Esophagus muscularis mucosa (tissue), 4 donors: ENCODE measurements around the gene DCST2. TPM values are rescaled to one million over a fixed set of nuclear protein-coding genes. Genes with fewer than 3 reads are reported as not detected.

Experiments used
- DNase-seq: peaks from one replicate; pipeline ENCODE4 v3.0.0-alpha.2; 2017; ENCODE audit errors: extremely low spot score
- H3K27ac ChIP-seq, 4 donors: fragments of 200-600 bp; sonication (generic); replicated peaks in 1 of 4; 1 replicate in 3 of 4; 2 replicates in 1 of 4; pipeline ENCODE4 v1.5.1; 2016 to 2019; ENCODE audit warnings: mild to moderate bottlenecking in 1 of 4
- H3K27me3 ChIP-seq, 4 donors: fragments of 200-600 bp; sonication (generic); one replicate each; pipeline versions ENCODE4 v1.5.1 to v1.6.0; 2016 to 2019
- H3K36me3 ChIP-seq, 4 donors: fragments of 200-600 bp; sonication (generic); one replicate each; pipeline ENCODE4 v1.5.1; 2016 to 2019
- H3K4me1 ChIP-seq, 4 donors: fragments of 200-600 bp; sonication (generic); one replicate each; pipeline ENCODE4 v1.5.1; 2016 to 2019
- H3K4me3 ChIP-seq, 4 donors: fragments of 200-600 bp; sonication (generic); 1 replicate in 2 of 4; 2 replicates in 2 of 4; pipeline ENCODE4 v1.5.1; 2016 to 2019; ENCODE audit warnings: mild to moderate bottlenecking in 4 of 4, moderate library complexity in 1 of 4
- H3K9me3 ChIP-seq, 4 donors: fragments of 200-600 bp; sonication (generic); 1 replicate in 3 of 4; 2 replicates in 1 of 4; pipeline ENCODE4 v1.5.1; 2016 to 2019
- EP300 ChIP-seq: sonication (generic); formaldehyde crosslinking; IDR thresholded peaks from one replicate; pipeline ENCODE4 v1.6.1; 2017; ENCODE audit warnings: antibody characterized with exemption
- POLR2A ChIP-seq: fragments of 450-650 bp; IDR thresholded peaks from one replicate; pipeline ENCODE4 v1.6.1; 2017; ENCODE audit warnings: antibody characterized with exemption, moderate library complexity, mild to moderate bottlenecking, low read depth
- POLR2AphosphoS5 ChIP-seq, 2 donors: sonication (generic); formaldehyde crosslinking; IDR thresholded peaks; one replicate each; pipeline ENCODE4 v1.6.1; 2017; ENCODE audit warnings: antibody characterized with exemption in 2 of 2
- WGBS: methylation state at CpG from one replicate; pipeline ENCODE4 v1.1.5; 2018; 5-methylcytosine and 5-hydroxymethylcytosine counted together
- intact Hi-C: fragments of 100-400 bp; cut with DNase I; formaldehyde crosslinking; loops from one replicate; pipeline ENCODE4 v1.15.1; 2023
- total RNA-seq, 4 donors: library from RNA; depleted of rRNA; stranded (reverse); fragments of >200 nt; gene quantifications; one replicate each; pipeline versions ENCODE4 v1.1.0 to v1.2.1, GENCODE V29; 2016
- TF ChIP-seq, protein P1 (sequence below), 3 experiments: fragments of 200-600 bp in 2 of 3; fragments of 450-650 bp in 1 of 3; sonication (generic) in 2 of 3; IDR thresholded peaks; one replicate each; pipeline ENCODE4 v1.5.1; 2017 to 2019; ENCODE audit warnings: antibody characterized with exemption in 3 of 3, mild to moderate bottlenecking in 2 of 3, moderate library complexity in 1 of 3

The DCST2 gene
- total RNA-seq, 4 donors from 2014 or later = 0.11 to 0.19 TPM; not detected in 2

DNA sequence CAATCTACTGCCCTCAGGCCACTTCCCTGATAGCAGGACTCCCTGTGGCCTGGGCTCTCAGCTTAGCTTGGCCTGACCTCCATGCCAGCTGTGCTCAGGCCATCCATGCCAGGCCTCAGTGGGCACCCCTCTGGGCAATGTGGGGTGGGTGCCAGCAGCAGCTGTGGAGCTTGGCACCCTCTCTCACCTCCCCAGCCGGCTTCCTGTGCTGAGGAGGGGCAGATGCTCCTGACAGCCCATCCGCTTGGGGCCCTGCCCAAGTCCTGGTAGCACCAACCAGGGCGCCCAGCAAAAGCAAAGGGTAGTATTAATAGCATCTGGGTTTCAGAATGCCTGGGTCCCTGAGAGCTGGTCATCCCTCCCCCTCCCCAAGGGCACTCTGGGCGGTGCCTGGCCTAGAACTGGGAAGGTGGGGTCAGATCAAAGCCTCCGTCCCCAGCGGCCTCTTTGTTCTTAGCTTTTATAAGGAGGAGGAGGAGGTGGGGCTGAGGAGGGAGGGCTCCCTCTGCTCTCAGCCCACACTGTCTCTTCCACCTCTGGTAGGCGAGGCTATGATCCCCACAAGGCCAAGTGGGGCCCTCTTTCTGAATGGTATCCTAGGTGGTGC lies 36.1 kb upstream of the DCST2 start:
- intact Hi-C loops = no loop called here
- Histone ChIP-seq H3K4me3 (no peak overlapping the region), H3K9me3 (no peaks in the 10 kb centered on the region), H3K27me3 (no peaks in the 10 kb centered on the region), H3K36me3 (peaks cover 0 to 5% (median 3%) of the 10 kb centered on the region in 4 donors), H3K4me1 (peaks cover 18 to 30% (median 24%) of the 10 kb centered on the region in 4 donors), H3K27ac (no peak overlapping the region)
- no peak for TF ChIP-seq POLR2A
- TF ChIP-seq, protein P1, sequence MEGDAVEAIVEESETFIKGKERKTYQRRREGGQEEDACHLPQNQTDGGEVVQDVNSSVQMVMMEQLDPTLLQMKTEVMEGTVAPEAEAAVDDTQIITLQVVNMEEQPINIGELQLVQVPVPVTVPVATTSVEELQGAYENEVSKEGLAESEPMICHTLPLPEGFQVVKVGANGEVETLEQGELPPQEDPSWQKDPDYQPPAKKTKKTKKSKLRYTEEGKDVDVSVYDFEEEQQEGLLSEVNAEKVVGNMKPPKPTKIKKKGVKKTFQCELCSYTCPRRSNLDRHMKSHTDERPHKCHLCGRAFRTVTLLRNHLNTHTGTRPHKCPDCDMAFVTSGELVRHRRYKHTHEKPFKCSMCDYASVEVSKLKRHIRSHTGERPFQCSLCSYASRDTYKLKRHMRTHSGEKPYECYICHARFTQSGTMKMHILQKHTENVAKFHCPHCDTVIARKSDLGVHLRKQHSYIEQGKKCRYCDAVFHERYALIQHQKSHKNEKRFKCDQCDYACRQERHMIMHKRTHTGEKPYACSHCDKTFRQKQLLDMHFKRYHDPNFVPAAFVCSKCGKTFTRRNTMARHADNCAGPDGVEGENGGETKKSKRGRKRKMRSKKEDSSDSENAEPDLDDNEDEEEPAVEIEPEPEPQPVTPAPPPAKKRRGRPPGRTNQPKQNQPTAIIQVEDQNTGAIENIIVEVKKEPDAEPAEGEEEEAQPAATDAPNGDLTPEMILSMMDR (IDR thresholded peaks at IDR 0.05) = no peak
- no peak for TF ChIP-seq POLR2AphosphoS5 (IDR thresholded peaks at IDR 0.05)
- TF ChIP-seq EP300 = no peak
- DNase-seq = no peak
- 72% methylated on average over 2 of the region's 7 CpGs for WGBS

DNA sequence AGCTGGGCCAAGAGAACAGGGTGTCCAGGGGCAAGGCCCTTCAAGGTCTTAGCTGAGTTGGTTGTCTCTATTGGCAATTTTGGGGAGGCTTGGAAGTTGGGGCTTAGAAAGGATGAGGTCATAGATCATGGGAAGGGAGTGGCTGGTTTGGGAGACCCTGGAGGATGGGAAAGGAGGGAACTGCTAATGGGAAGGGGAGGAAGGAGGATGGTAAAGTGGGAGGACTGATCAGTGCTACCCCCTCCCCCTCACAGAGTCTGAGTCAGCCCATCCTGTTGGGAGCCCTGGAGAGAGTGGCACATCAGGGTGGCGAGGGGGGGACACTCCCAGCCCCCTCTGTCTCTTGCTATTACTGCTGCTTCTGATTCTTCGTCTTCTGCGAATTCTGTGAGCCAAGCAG lies 35.0 kb upstream of the DCST2 start:
- peaks cover 0 to 5% (median 3%) of the 10 kb centered on the region in 4 donors for H3K36me3 ChIP-seq
- H3K9me3 ChIP-seq = no peaks in the 10 kb centered on the region
- peaks cover 25 to 39% (median 32%) of the 10 kb centered on the region in 4 donors for H3K4me1 ChIP-seq
- no peak overlapping the region for H3K27ac ChIP-seq
- intact Hi-C loops = no loop called here
- H3K27me3 ChIP-seq = no peaks in the 10 kb centered on the region
- no peak overlapping the region for H3K4me3 ChIP-seq
- no peak for DNase-seq
- 92% methylated on average over 3 of the region's 3 CpGs for WGBS
- TF ChIP-seq POLR2A (no peak), EP300 (no peak), POLR2AphosphoS5 (IDR thresholded peaks at IDR 0.05) (no peak)
- TF ChIP-seq, protein P1 (IDR thresholded peaks at IDR 0.05) = no peak

DNA sequence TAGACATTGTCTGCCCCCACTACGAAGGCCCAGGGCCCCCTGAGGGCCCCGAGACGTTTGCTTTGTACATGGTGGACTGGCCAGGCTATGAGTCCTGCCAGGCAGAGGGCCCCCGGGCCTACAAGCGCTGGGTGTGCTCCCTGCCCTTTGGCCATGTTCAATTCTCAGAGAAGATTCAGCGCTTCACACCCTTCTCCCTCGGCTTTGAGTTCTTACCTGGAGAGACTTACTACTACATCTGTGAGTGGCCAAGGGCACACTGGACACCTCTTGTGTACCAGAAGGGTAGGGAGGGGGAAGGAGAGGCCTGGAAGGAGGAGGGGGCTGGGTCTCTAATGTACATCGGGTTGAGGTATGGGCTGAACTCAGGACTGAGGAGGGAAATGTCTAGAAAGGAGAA lies 33.2 kb upstream of the DCST2 start:
- H3K27ac ChIP-seq = no peak overlapping the region
- H3K27me3 ChIP-seq = peaks cover 0 to 5% (median 0%) of the 10 kb centered on the region in 4 donors
- peaks cover 43 to 55% (median 49%) of the 10 kb centered on the region in 4 donors for H3K4me1 ChIP-seq
- DNase-seq = no peak
- TF ChIP-seq EP300 (no peak), POLR2AphosphoS5 (IDR thresholded peaks at IDR 0.05) (no peak), POLR2A (no peak)
- TF ChIP-seq, protein P1 (IDR thresholded peaks at IDR 0.05) = no peak
- intact Hi-C loops = no loop called here
- 78% methylated on average over 5 of the region's 8 CpGs for WGBS
- H3K36me3 ChIP-seq = peaks cover 0 to 16% (median 6%) of the 10 kb centered on the region in 4 donors
- no peaks in the 10 kb centered on the region for H3K9me3 ChIP-seq
- no peak overlapping the region for H3K4me3 ChIP-seq

DNA sequence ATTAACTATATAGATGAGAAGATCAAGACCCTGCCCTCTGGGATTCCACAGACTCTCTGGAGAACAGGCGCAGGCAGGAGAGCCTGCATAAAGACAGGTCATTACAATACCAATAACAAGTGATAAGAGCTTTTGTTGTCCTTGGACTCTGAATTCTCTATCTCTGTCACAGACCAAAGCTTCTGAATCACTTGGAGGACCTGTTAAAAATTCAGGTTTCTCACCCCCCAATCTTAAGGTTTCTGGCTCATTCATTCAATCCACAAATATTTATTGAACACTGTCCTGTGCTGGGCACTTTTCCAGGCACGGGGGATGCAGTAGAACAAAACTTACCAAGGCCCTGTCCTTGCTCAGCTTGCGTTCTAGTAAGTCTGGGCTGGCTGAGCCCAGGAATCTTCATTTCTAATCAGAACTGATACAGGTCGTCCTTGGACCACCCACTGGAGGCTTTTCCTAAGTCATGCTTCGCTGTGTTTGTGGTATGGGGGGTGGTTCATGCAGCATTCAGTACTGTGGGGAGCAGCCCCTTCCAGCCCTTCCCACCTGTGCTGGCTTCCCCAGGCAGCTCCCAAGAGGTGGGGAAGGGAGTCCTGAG lies 31.4 kb upstream of the DCST2 start:
- intact Hi-C loops = loop anchor here (5.0 kb wide), 1 partner anchor 103 kb away; the partner anchor contains the start of gene PYGO2
- H3K27me3 ChIP-seq = peaks cover 0 to 7% (median 0%) of the 10 kb centered on the region in 4 donors
- 78% methylated on average over 5 of the region's 5 CpGs for WGBS
- DNase-seq = no peak
- no peaks in the 10 kb centered on the region for H3K9me3 ChIP-seq
- no peak overlapping the region for H3K27ac ChIP-seq
- H3K4me3 ChIP-seq = no peak overlapping the region
- no peak for TF ChIP-seq POLR2AphosphoS5 (IDR thresholded peaks at IDR 0.05)
- no peak for TF ChIP-seq EP300
- TF ChIP-seq, protein P1 (IDR thresholded peaks at IDR 0.05) = no peak
- TF ChIP-seq POLR2A = no peak
- H3K36me3 ChIP-seq = peaks cover 0 to 33% (median 21%) of the 10 kb centered on the region in 4 donors
- H3K4me1 ChIP-seq = peaks cover 38 to 49% (median 45%) of the 10 kb centered on the region in 4 donors
